Measurements from ENCODE around the gene ANGEL1. TPM values are rescaled to one million over a fixed set of nuclear protein-coding genes. Genes with fewer than 3 reads are reported as not detected.

The ANGEL1 gene
- total RNA-seq, 2 experiments from 2014 or later, result 14.6 to 15.9 TPM

DNA sequence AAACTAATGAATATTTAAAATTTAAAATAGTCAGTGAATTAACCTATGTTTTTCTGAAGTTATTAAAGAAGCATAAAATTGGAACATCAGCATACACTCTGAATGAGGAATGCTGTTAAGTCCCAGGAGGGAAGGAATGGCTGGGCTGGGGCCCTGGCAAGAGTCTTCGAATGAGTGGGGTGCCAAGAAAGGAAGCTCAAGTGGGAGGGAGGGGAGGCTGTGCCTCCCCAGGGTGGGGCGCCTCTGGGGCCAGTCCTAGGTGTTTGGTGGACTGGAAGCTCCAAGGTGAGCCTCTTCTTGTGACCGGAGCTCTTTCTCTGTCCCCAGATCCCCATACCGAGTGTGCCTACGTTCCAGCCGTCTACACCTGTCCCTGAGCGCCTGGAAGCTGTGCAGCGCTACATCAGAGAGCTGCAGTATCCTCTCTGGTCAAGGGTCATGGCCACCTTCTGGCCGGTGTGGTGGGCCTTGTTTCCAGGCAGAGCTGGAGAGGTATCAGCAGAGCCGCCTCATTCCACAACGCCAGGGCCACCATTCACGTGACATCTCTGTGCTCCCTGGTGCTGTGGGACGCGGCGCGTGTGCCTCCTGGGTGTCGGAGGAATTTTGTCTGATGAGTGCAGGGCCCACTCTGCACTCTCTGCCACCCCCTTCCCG, 42.9 kb downstream of the ANGEL1 start:
- peak; percentile 6 for DNase-seq
- CTCF ChIA-PET, result interaction anchor here (1.0 to 3.6 kb wide), 3 partner anchors 14 to 301 kb away, joined by 3 to 21 read pairs (median 4); no protein-coding TSS in a partner anchor
- H3K36me3 Mint-ChIP-seq, result no peaks in the 10 kb centered on the region
- H3K4me1 Mint-ChIP-seq (ENCODE audit: low read depth), result peaks cover 25% of the 10 kb centered on the region
- POLR2A ChIA-PET, result no interaction called here
- intact Hi-C loops (cut with micrococcal nuclease), result loop anchor here (2.0 to 10.0 kb wide), 2 partner anchors 41 to 685 kb away; partner anchors contain the start of genes AHSA1 and VIPAS39
- H3K9me3 Mint-ChIP-seq, result no peaks in the 10 kb centered on the region
- no peak overlapping the region for H3K4me3 Mint-ChIP-seq
- H3K27ac Mint-ChIP-seq, result no peak overlapping the region
- no peaks in the 10 kb centered on the region for H3K27me3 Mint-ChIP-seq

DNA sequence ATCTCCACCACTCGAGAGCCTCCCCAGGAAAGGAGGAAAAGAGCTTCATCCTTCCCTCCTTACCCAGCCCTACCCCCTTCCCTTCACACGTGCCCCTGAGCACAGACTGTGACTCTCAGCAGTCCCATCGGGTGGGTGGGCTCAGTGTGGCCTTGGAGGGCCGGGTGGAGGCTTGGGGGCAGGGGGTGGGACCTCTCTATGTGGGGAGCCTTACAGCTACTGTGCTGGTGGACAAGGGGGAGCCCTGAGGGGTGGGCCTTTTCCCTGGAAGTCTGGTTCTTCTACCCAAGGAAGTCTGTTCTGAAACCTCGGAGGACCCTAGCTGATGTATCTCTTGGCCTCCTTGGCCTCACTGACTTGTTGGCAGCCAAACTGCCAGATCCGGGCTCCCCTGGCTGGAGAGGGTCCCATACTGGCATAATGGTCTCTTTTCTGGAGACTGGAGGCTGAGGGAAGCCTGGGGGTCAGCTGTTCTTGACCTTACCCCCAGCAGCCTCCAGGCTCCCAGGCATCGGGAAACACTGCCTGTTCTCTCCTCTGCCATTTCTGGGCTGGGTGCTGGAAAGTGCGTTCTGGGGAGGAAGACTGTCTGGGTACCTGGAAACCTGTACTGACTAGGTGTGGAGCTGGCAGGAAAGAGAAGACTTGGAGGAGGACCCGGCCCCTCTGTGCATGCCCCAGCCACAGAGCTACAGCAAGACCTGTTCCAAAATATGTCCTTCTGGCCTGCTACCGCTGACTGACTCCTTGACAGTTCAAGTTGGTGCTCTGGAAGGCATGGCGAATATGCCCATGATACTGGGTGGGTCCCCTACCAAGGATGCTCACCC, 43.8 kb downstream of the ANGEL1 start:
- Mint-ChIP-seq H3K4me3 (peak overlapping the region; percentile 8), H3K36me3 (no peaks in the 10 kb centered on the region), H3K27me3 (no peaks in the 10 kb centered on the region), H3K27ac (peak overlapping the region; percentile 79), H3K4me1 (ENCODE audit: low read depth) (peaks cover 25% of the 10 kb centered on the region), H3K9me3 (no peaks in the 10 kb centered on the region)
- no peak for DNase-seq
- intact Hi-C loops (cut with micrococcal nuclease), result loop anchor here (1.0 to 10.0 kb wide), 3 partner anchors 13 to 686 kb away; partner anchors contain the start of genes AHSA1 and VIPAS39
- ChIA-PET POLR2A (interaction anchor here (0.7 to 1.0 kb wide), 2 partner anchors 14 to 42 kb away, joined by 3 to 4 read pairs; no protein-coding TSS in a partner anchor), CTCF (interaction anchor here (0.7 to 3.6 kb wide), 6 partner anchors 9 to 547 kb away, joined by 3 to 21 read pairs (median 3); no protein-coding TSS in a partner anchor)

DNA sequence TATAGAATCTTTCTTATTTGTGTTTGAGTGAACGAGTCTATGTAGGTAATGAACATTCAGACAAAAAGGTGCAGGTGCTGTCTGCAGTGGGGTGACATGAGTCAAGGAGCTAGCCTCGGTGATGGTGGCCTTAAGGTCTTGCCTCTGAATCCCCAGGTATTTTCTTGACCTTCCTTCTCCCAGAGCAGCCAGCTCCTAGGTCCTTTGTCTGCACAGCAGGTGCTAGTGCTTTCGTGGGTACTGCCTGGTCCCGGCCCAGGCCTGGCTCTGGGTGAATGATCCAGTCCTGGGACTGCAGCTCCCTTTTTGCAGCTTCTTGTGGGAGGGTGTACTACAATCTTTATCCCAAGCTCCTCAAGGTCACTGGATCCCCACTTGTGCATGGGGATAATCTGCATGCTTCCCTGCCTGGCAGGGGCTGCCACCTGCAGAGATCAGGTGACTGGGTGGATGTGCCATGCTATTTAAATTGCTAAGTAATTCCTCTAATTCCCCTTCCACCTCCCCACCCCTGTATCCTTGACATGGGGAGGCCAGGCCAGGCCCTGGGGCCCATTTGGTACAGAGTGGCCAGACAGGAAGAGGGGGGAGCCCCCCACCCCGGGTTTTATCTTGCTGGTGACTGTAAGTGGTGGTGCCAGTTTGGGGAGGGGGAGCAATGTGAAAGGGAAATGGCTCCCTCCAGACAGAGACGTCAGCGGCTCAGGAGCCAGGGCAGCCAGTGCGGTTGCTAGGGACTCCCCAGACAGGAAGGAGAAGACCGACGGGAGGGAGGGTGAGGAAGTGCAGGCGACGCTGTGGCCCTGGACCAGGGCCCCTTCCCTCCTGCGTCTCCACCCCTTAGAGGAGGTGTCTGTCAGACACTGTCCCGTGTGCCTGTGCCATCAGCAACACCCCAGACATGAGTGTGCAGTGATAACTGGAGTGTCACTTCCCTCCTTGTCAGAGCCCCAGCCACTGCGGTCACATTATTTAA, 44.7 kb downstream of the ANGEL1 start:
- Mint-ChIP-seq H3K4me1 (ENCODE audit: low read depth) (peaks cover 22% of the 10 kb centered on the region), H3K27ac (peak overlapping the region; percentile 79), H3K4me3 (no peak overlapping the region), H3K36me3 (no peaks in the 10 kb centered on the region), H3K9me3 (no peaks in the 10 kb centered on the region), H3K27me3 (no peaks in the 10 kb centered on the region)
- intact Hi-C loops (cut with micrococcal nuclease), result loop anchor here (1.0 to 10.0 kb wide), 3 partner anchors 14 to 687 kb away; partner anchors contain the start of genes AHSA1 and VIPAS39
- peak; percentile 89 for DNase-seq
- CTCF ChIA-PET, result interaction anchor here (0.6 to 3.6 kb wide), 8 partner anchors 8 to 762 kb away, joined by 3 to 21 read pairs (median 3); no protein-coding TSS in a partner anchor
- POLR2A ChIA-PET, result interaction anchor here (0.7 to 1.0 kb wide), 3 partner anchors 8 to 43 kb away, joined by 3 to 4 read pairs (median 3); no protein-coding TSS in a partner anchor

DNA sequence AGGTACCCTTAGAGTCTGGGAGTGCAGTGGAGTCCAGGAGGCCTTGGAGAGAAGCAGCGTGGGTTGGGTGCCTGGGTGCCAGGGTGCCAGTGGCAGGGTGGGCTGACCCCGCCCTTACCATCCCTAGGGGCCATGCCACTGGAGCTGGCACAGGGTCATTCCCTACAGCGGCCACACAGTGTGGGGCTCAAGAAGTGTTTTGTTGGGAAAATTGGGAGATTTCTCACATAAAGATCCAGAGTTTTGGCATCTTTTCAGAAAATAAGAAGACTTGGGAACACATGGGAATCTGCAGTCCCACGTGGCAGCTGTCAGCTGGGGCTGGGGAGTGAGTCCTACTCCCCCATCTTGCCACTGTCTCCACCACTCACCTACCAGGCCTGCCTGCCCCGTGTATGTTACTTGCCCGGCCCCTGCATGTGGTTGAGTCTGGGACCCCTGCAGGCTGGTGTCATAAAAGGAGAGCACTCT, 47.2 kb downstream of the ANGEL1 start:
- peaks cover 29% of the 10 kb centered on the region for H3K4me1 Mint-ChIP-seq (ENCODE audit: low read depth)
- no peak overlapping the region for H3K27ac Mint-ChIP-seq
- H3K9me3 Mint-ChIP-seq, result no peaks in the 10 kb centered on the region

DNA sequence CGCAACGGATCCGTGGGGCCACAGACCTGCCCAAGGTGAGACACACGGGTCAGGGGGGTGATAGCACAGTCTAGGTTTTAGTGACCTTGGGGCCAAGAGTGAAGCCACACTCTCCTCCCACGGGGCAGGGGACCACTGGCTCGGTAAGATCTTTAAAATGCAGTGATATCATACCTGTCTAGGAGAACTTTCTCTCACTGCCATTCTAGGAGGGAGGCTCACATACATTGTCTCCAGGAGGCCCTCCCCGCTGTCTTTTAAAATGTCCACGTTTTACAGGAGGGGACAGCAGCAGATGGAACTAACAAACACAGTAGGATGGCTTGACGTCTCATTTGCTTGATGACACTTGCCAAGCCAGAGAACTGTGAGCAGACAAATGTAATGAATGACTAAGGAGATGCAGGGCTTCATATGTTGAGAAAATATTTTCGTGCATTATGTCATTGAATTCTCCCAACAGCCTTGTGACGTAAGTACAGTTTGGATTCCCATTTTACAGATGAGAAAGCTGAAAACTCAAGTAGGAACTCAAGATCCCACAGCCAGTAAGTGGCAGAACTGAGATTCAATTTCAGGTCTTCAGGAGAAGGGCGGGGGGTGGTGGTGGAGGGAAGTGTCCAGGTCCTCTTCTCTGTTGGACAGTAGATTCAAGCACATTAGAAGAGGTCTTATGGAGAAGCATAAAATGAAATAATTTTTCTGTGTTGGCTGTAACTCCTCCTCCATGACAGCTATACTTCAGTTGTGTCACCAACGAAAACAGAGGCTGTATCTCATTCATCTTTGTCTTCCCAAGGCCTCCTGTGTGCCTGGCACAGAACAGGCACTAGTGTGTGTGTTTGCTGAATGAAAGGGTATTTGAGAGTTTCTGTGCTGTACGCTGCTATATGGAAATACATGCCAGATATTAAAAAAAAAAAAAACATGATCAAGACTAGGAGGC, 49.3 kb downstream of the ANGEL1 start:
- ChIA-PET POLR2A (no interaction called here), CTCF (interaction anchor here (0.8 kb wide), 1 partner anchor 21 kb away, joined by 3 read pairs; no protein-coding TSS in a partner anchor)
- Mint-ChIP-seq H3K27ac (no peak overlapping the region), H3K4me3 (no peak overlapping the region), H3K4me1 (ENCODE audit: low read depth) (peaks cover 19% of the 10 kb centered on the region), H3K9me3 (no peaks in the 10 kb centered on the region), H3K27me3 (peaks cover 1% of the 10 kb centered on the region), H3K36me3 (no peaks in the 10 kb centered on the region)
- intact Hi-C loops (cut with micrococcal nuclease), result loop anchor here (5.0 to 10.0 kb wide), 2 partner anchors 611 to 691 kb away; partner anchors contain the start of genes AHSA1, GPATCH2L and VIPAS39
- peak; percentile 8 for DNase-seq

More for the DNA sequence above, 47.2 kb downstream of the ANGEL1 start:
- intact Hi-C loops (cut with micrococcal nuclease), result loop anchor here (10.0 kb wide), 1 partner anchor 689 kb away; the partner anchor contains the start of genes AHSA1 and VIPAS39
- Mint-ChIP-seq H3K4me3 (no peak overlapping the region), H3K27me3 (no peaks in the 10 kb centered on the region), H3K36me3 (no peaks in the 10 kb centered on the region)
- DNase-seq, result peak; percentile 3
- CTCF ChIA-PET, result interaction anchor here (1.2 to 3.4 kb wide), 2 partner anchors 19 to 55 kb away, joined by 5 to 16 read pairs; no protein-coding TSS in a partner anchor
- POLR2A ChIA-PET, result no interaction called here

DNA sequence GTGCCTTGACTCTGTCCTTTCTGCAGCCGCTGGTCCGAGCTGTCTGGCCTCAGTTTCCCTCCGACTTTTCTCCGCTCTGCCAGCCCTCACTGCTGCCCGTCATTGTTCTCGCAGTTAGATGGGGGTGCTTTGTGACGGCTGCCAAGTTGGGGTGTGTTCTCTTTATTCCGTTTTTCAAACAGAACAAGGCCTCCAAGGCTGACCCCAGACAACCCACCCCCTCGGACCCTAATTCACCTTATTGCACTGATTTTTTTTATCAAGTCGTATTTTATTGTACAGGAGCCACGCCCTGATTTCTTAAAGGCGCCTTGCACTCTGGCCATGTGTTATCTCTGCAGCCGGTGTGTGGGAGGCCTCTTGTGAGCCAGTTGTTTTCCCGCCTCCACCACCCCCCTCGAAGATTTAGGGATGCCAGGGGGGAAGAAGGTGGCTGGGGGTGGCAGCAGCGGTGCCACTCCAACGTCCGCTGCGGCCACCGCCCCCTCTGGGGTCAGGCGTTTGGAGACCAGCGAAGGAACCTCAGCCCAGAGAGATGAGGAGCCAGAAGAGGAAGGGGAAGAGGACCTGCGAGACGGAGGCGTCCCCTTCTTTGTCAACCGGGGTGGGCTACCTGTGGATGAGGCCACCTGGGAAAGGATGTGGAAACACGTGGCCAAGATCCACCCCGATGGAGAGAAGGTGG, 50.1 kb downstream of the ANGEL1 start:
- peak; percentile 10 for DNase-seq
- ChIA-PET CTCF (interaction anchor here (4.2 kb wide), 1 partner anchor 22 kb away, joined by 23 read pairs; no protein-coding TSS in a partner anchor), POLR2A (no interaction called here)
- H3K4me1 Mint-ChIP-seq (ENCODE audit: low read depth), result peaks cover 12% of the 10 kb centered on the region
- intact Hi-C loops (cut with micrococcal nuclease), result loop anchor here (5.0 to 10.0 kb wide), 2 partner anchors 610 to 692 kb away; partner anchors contain the start of genes AHSA1, GPATCH2L and VIPAS39
- peak overlapping the region; percentile 75 for H3K4me3 Mint-ChIP-seq
- no peaks in the 10 kb centered on the region for H3K9me3 Mint-ChIP-seq
- H3K27me3 Mint-ChIP-seq, result peaks cover 6% of the 10 kb centered on the region
- H3K36me3 Mint-ChIP-seq, result no peaks in the 10 kb centered on the region
- no peak overlapping the region for H3K27ac Mint-ChIP-seq

DNA sequence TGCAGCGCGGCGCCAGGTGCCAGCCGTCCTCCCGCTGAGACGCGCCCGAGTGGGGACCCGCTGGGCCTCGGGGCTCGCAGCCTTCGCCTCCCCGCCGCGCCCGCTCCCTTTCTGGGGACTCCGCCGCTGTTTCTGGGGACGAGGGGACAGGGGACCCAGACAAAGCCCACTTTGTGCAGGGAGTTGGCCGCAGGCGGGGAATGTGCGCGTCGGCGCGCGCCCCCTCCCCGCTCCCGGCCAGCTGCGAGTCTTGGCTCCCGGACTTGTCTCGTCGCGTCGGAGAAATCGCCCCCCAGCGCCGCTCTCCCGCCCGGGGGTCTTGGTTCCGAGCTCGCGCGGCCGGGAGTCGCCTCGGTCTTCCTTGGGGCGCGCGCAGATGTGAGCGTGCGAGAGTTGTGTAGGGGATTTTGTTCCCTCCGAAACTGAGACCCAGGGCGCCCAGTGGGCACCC, 50.7 kb downstream of the ANGEL1 start:
- peak; percentile 8 for DNase-seq
- peak overlapping the region; percentile 75 for H3K4me3 Mint-ChIP-seq
- intact Hi-C loops (cut with micrococcal nuclease), result loop anchor here (2.0 to 10.0 kb wide), 3 partner anchors 23 to 693 kb away; partner anchors contain the start of genes AHSA1, GPATCH2L and VIPAS39
- CTCF ChIA-PET, result interaction anchor here (1.1 to 4.2 kb wide), 2 partner anchors 22 to 50 kb away, joined by 4 to 23 read pairs; partner anchors contain the start of gene ANGEL1
- H3K4me1 Mint-ChIP-seq (ENCODE audit: low read depth), result peaks cover 12% of the 10 kb centered on the region
- POLR2A ChIA-PET, result no interaction called here
- H3K27me3 Mint-ChIP-seq, result peaks cover 6% of the 10 kb centered on the region
- no peaks in the 10 kb centered on the region for H3K36me3 Mint-ChIP-seq
- H3K27ac Mint-ChIP-seq, result no peak overlapping the region
- H3K9me3 Mint-ChIP-seq, result no peaks in the 10 kb centered on the region

DNA sequence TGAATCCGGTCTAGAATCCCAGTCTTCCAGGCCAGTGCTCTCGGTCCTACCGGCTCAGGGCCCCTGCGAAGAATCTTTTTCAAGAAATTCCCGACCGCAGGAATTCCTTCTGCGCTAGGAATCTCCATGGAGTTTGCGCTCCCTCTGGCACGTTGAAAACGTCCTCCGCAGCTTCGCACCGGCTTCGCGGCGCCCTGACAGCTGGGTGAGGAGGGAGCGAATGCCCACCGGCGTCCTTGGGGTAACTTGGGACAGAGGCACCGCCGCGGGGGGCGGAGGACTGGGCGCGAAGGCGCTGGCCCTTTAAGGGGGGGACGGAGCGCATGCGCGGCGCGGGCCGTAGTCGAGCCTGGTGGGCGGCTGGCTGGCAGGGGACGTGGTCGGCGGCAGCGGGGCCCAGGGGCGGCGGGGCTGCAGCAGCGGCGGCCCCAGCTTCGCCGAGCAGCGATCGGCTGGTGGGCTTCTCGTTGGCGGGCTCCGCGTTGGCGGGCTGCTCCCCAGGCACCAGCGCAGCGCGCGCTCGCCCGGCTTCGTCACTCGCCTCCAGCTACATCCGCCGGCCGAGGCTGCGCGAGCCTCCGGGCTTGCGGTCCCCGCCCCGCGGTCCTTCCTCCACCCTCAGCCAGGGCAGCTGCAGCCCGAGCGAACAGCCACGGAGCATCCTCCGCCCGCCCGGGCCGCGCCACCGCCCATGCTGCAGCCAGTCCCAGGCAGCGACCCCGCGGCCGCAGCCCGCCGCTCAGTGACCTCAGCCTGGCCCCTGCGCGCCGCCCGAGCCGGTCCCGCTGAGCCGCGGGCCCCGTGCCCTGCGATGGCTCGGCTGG, 51.3 kb downstream of the ANGEL1 start, which contains the start of gene VASH1:
VASH1 (plus strand) TSS at position 333 of the 824 bp plus-strand sequence. CDS start 1,354 bp downstream, outside the sequence.
- DNase-seq, result peak; percentile 73
- Mint-ChIP-seq H3K27me3 (peaks cover 6% of the 10 kb centered on the region), H3K9me3 (no peaks in the 10 kb centered on the region), H3K4me3 (peak within 1 kb of the TSS; percentile 75), H3K4me1 (ENCODE audit: low read depth) (peaks cover 12% of the 10 kb centered on the region), H3K36me3 (no peaks in the 10 kb centered on the region), H3K27ac (no peak within 1 kb of the TSS)
- ChIA-PET POLR2A (no interaction called here), CTCF (interaction anchor here (1.1 to 4.2 kb wide), 2 partner anchors 23 to 51 kb away, joined by 4 to 23 read pairs; partner anchors contain the start of gene ANGEL1)
- intact Hi-C loops (cut with micrococcal nuclease), result loop anchor here (2.0 to 10.0 kb wide), 3 partner anchors 23 to 693 kb away; partner anchors contain the start of genes AHSA1, GPATCH2L and VIPAS39
